HepG2 (cell line): ENCODE measurements around the gene KIAA2012. TPM values are rescaled to one million over a fixed set of nuclear protein-coding genes. Genes with fewer than 3 reads are reported as not detected.

Experiments used
- ATAC-seq: fragments of 200-7000 bp; cut with Tn5 transposase; 3 replicates; pipeline ENCODE4 v1.9.1; 2020; ENCODE audit warnings: mild to moderate bottlenecking, moderate library complexity
- BruUV-seq: library from RNA; stranded (reverse); fragments of 400-500 nt; replicated peaks from 2 replicates; lab custom pipeline; 2021; lab: Mats Ljungman, UMichigan
- CTCF ChIA-PET: fragments of 300-600 bp; formaldehyde crosslinking; extraction: SDS; loops from one replicate; lab custom pipeline; 2021; ENCODE audit warnings: low total read pairs, inconsistent platforms, low intra/inter-chr PET ratio; lab: Yijun Ruan, JAX
- POLR2A ChIA-PET: fragments of 350-600 bp; sonication (Branson Sonifier 250); formaldehyde crosslinking; loops from one replicate; lab custom pipeline; 2020; ENCODE audit warnings: antibody characterized with exemption, inconsistent platforms; lab: Yijun Ruan, JAX
- DNase-seq: peaks from one replicate; pipeline ENCODE4 v3.0.0-alpha.2; 2015; ENCODE audit warnings: low spot score
- FAIRE-seq: peaks from 3 replicates; lab custom pipeline; 2011; peaks lifted over from hg19 to GRCh38; lab: Jason Lieb, UNC
- H2AFZ ChIP-seq: one replicate; pipeline ENCODE4 v1.6.1; 2011; ENCODE audit warnings: low read length, inconsistent platforms
- H3K27ac ChIP-seq: fragments of 300-600 bp; 3 replicates; pipeline ENCODE4 v1.8.0; 2011; ENCODE audit warnings: mixed run types, mild to moderate bottlenecking, mixed read lengths, low read length, inconsistent platforms; ENCODE audit not compliant: insufficient read depth; ENCODE audit errors: extremely low read length
- H3K27me3 ChIP-seq, 2 experiments: fragments of 200-600 bp in 1 of 2; 2 replicates in 1 of 2; 3 replicates in 1 of 2; pipeline versions ENCODE4 v1.6.0 to v1.8.0; 2011; ENCODE audit warnings: low read length in 2 of 2, mild to moderate bottlenecking in 2 of 2, moderate library complexity in 2 of 2, inconsistent platforms in 1 of 2; ENCODE audit not compliant: insufficient read depth in 2 of 2, control insufficient read depth in 1 of 2
- H3K36me3 ChIP-seq, 2 experiments: fragments of 200-600 bp in 1 of 2; replicated peaks in 1 of 2; 2 replicates in 1 of 2; 3 replicates in 1 of 2; pipeline versions ENCODE4 v1.5.1 to v1.8.0; 2011; ENCODE audit warnings: low read length in 2 of 2, inconsistent platforms in 1 of 2; ENCODE audit not compliant: insufficient read depth in 2 of 2, control insufficient read depth in 1 of 2
- H3K4me1 ChIP-seq: 2 replicates; pipeline ENCODE4 v1.5.1; 2012; ENCODE audit warnings: low read length, inconsistent platforms; ENCODE audit not compliant: insufficient read depth
- H3K4me2 ChIP-seq: 2 replicates; pipeline ENCODE4 v1.6.0; 2011; ENCODE audit warnings: low read depth, low read length, inconsistent platforms
- H3K4me3 ChIP-seq, 3 experiments: fragments of 200-600 bp in 1 of 3; sonication (generic), shearing (Covaris generic) in 1 of 3; replicated peaks in 1 of 3; 2 replicates each; pipeline ENCODE4 v1.5.1; 2011 to 2016; ENCODE audit warnings: low read length in 3 of 3, inconsistent platforms in 2 of 3, low read depth in 2 of 3, mild to moderate bottlenecking in 2 of 3, control low read depth in 1 of 3, mixed read lengths in 1 of 3; ENCODE audit not compliant: insufficient read depth in 1 of 3
- H3K79me2 ChIP-seq: one replicate; pipeline ENCODE4 v1.6.1; 2011; ENCODE audit warnings: low read length, inconsistent platforms; ENCODE audit not compliant: insufficient read depth
- H3K9ac ChIP-seq: 2 replicates; pipeline ENCODE4 v1.6.0; 2011; ENCODE audit warnings: mild to moderate bottlenecking, low read depth, low read length, inconsistent platforms; ENCODE audit not compliant: insufficient read depth
- H3K9me3 ChIP-seq: 2 replicates; pipeline ENCODE4 v1.5.1; 2012; ENCODE audit warnings: mild to moderate bottlenecking, low read length
- H4K20me1 ChIP-seq: 2 replicates; pipeline ENCODE4 v1.6.0; 2011; ENCODE audit warnings: inconsistent platforms, mild to moderate bottlenecking, low read length, moderate library complexity; ENCODE audit not compliant: insufficient read depth
- ATF5 ChIP-seq: sonication (generic); formaldehyde crosslinking; IDR thresholded peaks from 2 replicates; pipeline ENCODE4 v1.4.0; 2020; ENCODE audit warnings: mild to moderate bottlenecking, low read depth, missing genetic modification reagents
- CBX5 ChIP-seq: sonication (generic); formaldehyde crosslinking; IDR thresholded peaks from 2 replicates; pipeline ENCODE4 v1.4.0; 2020; ENCODE audit warnings: missing genetic modification reagents, borderline replicate concordance
- HOXD1 ChIP-seq: sonication (generic); formaldehyde crosslinking; IDR thresholded peaks from 2 replicates; pipeline ENCODE4 v1.5.0; 2020; ENCODE audit warnings: missing genetic modification reagents
- IRX3 ChIP-seq: sonication (generic); formaldehyde crosslinking; IDR thresholded peaks from 2 replicates; pipeline ENCODE4 v1.8.1; 2023; ENCODE audit warnings: mild to moderate bottlenecking, low read depth, missing genetic modification reagents, borderline replicate concordance
- KLF12 ChIP-seq: sonication (generic); formaldehyde crosslinking; IDR thresholded peaks from 2 replicates; pipeline ENCODE4 v1.4.0; 2020; ENCODE audit warnings: missing genetic modification reagents, borderline replicate concordance
- NPAS2 ChIP-seq: sonication (generic); formaldehyde crosslinking; IDR thresholded peaks from 2 replicates; pipeline ENCODE4 v1.8.0; 2022; ENCODE audit warnings: mild to moderate bottlenecking, missing genetic modification reagents, borderline replicate concordance
- TFDP2 ChIP-seq: sonication (generic); formaldehyde crosslinking; IDR thresholded peaks from 2 replicates; pipeline ENCODE4 v1.4.0; 2020; ENCODE audit warnings: missing genetic modification reagents
- USF2 ChIP-seq, 2 experiments: sonication (generic) in 1 of 2; formaldehyde crosslinking in 1 of 2; IDR thresholded peaks; 2 replicates each; pipeline versions ENCODE4 v1.5.1 to v1.6.1; 2011 to 2020; ENCODE audit warnings: borderline replicate concordance in 1 of 2, low read depth in 1 of 2, low read length in 1 of 2, mild to moderate bottlenecking in 1 of 2, missing genetic modification reagents in 1 of 2, moderate library complexity in 1 of 2
- ZBTB26 ChIP-seq: IDR thresholded peaks from 2 replicates; pipeline ENCODE4 v1.6.1; 2016; ENCODE audit warnings: missing compliant biosample characterization, missing genetic modification reagents, borderline replicate concordance
- ZMAT3 ChIP-seq: sonication (generic); formaldehyde crosslinking; conservative IDR thresholded peaks from 2 replicates; pipeline ENCODE4 v1.7.0; 2021; ENCODE audit warnings: missing genetic modification reagents
- ZNF547 ChIP-seq: sonication (generic); formaldehyde crosslinking; IDR thresholded peaks from 2 replicates; pipeline ENCODE4 v1.5.1; 2020; ENCODE audit warnings: mild to moderate bottlenecking, missing genetic modification reagents
- ZNF556 ChIP-seq: sonication (generic); formaldehyde crosslinking; IDR thresholded peaks from 2 replicates; pipeline ENCODE4 v1.4.0; 2020; ENCODE audit warnings: mild to moderate bottlenecking, missing genetic modification reagents, borderline replicate concordance
- WGBS: methylation state at CpG from one replicate; pipeline ENCODE4 v1.1.6; 2017; ENCODE audit warnings: low lambda C conversion rate; 5-methylcytosine and 5-hydroxymethylcytosine counted together
- in situ Hi-C: cut with HindIII; loops from 2 replicates; pipeline ENCODE4 v1.10.0; 2017; ENCODE audit warnings: low pct_unique_long_range_greater_than_20kb; ENCODE audit not compliant: extremely low pct_ligation_motif_present
- intact Hi-C: fragments of 100-400 bp; cut with micrococcal nuclease; formaldehyde crosslinking; loops from one replicate; pipeline ENCODE4 v1.10.0; 2022; ENCODE audit not compliant: unreplicated experiment
- polyA plus RNA-seq, 8 experiments: library from polyadenylated mRNA; depleted of rRNA in 3 of 8; stranded (reverse) in 7 of 8; unstranded in 1 of 8; fragments of >200 nt; fragmentation: Illumina TruSeq in 4 of 8; extraction: Trizol in 4 of 8; gene quantifications; 2 replicates each; pipeline versions ENCODE4 v1.2.1 to v1.2.3, GENCODE V29; 2011 to 2016; ENCODE audit warnings: low read depth in 4 of 8, missing spikeins in 1 of 8, mixed read lengths in 1 of 8; ENCODE audit not compliant: insufficient read depth in 1 of 8
- total RNA-seq, 5 experiments: library from RNA; depleted of rRNA; stranded (reverse); fragments of >200 nt; fragmentation: Illumina TruSeq; extraction: Trizol; gene quantifications; 2 replicates each; pipeline ENCODE4 v1.2.3, GENCODE V29; 2016; ENCODE audit warnings: low read depth in 1 of 5

The KIAA2012 gene
- total and polyA plus RNA-seq, 2 of the 13 experiments (the other 11 are each of a cell fraction or from before 2014, with no cell fraction given), result not detected

- no peak overlapping the region for H2AFZ ChIP-seq
- ATAC-seq (no peak), FAIRE-seq (no peak), DNase-seq (no peak)
- H3K27me3 ChIP-seq, result peaks cover 4 to 29% of the 10 kb centered on the region in 2 experiments; a peak in 3 of 5 replicates
- WGBS, result 60% methylated on average over 5 of the region's 5 CpGs
- TF ChIP-seq ZMAT3 (CRISPR knock-in tag) (no peak), ZNF547 (CRISPR knock-in tag) (no peak), ZNF556 (CRISPR knock-in tag) (no peak), USF2 (IDR thresholded peaks at IDR 0.05; ENCODE audit: low read depth, low read length) (no peak), USF2 (CRISPR knock-in tag; IDR thresholded peaks at IDR 0.05; ENCODE audit: borderline replicate concordance) (no peak), TFDP2 (no peak), IRX3 (CRISPR knock-in tag) (no peak), ZBTB26 (no peak), ATF5 (CRISPR knock-in tag) (no peak), HOXD1 (CRISPR knock-in tag) (no peak), KLF12 (CRISPR knock-in tag) (no peak), CBX5 (CRISPR knock-in tag) (no peak), NPAS2 (CRISPR knock-in tag) (no peak)
- BruUV-seq, result no TSS peak
- CTCF ChIA-PET, result no interaction called here
- no peak overlapping the region for H3K4me2 ChIP-seq
- intact Hi-C loops (no loop called here), in situ Hi-C loops (no loop called here)
- no peaks in the 10 kb centered on the region for H4K20me1 ChIP-seq
- POLR2A ChIA-PET, result no interaction called here
- no peaks in the 10 kb centered on the region for H3K79me2 ChIP-seq
- no peaks in the 10 kb centered on the region for H3K9me3 ChIP-seq
- H3K4me1 ChIP-seq, result no peaks in the 10 kb centered on the region
- no peak overlapping the region for H3K4me3 ChIP-seq
- no peak overlapping the region for H3K27ac ChIP-seq
- H3K36me3 ChIP-seq, result no peaks in the 10 kb centered on the region
- no peak overlapping the region for H3K9ac ChIP-seq
These were observed 46.5 kb upstream of the KIAA2012 start for GRCh38 chr2:202026507-202026906.
